K562 (cell line): ENCODE measurements around the gene AHNAK. TPM values are rescaled to one million over a fixed set of nuclear protein-coding genes. Genes with fewer than 3 reads are reported as not detected.

Experiments
- HIVEP1 ChIP-seq: fragments of 250-450 bp; sonication (Bioruptor Pico); IDR thresholded peaks from 2 replicates; pipeline ENCODE4 v1.4.0; 2020; ENCODE audit warnings: mild to moderate bottlenecking
- KLF6 ChIP-seq: fragments of 250-450 bp; sonication (Bioruptor Pico); IDR thresholded peaks from 2 replicates; pipeline ENCODE4 v1.4.0; 2020; ENCODE audit warnings: mild to moderate bottlenecking, moderate library complexity, borderline replicate concordance
- PYGO2 ChIP-seq: fragments of 450-650 bp; IDR thresholded peaks from 2 replicates; pipeline ENCODE4 v1.6.1; 2016; ENCODE audit warnings: mild to moderate bottlenecking, missing genetic modification characterization, moderate library complexity, missing compliant biosample characterization
- SREBF1 ChIP-seq: fragments of 150-350 bp; IDR thresholded peaks from 2 replicates; pipeline ENCODE4 v1.6.1; 2014; ENCODE audit warnings: antibody characterized with exemption, low read depth, low read length, borderline replicate concordance
- SRSF9 ChIP-seq: fragments of 200-400 bp; formaldehyde crosslinking; IDR thresholded peaks from 2 replicates; pipeline ENCODE4 v1.6.1; 2017; ENCODE audit warnings: low read depth, low read length, borderline replicate concordance
- ZNF121 ChIP-seq: sonication (generic); formaldehyde crosslinking; conservative IDR thresholded peaks from 2 replicates; pipeline ENCODE4 v1.8.0; 2022; ENCODE audit warnings: missing genetic modification reagents
- ZNF57 ChIP-seq: fragments of 450-650 bp; formaldehyde crosslinking; IDR thresholded peaks from 2 replicates; pipeline ENCODE4 v1.4.0; 2020; ENCODE audit warnings: mild to moderate bottlenecking, moderate library complexity
- ZNF75A ChIP-seq: fragments of 450-650 bp; formaldehyde crosslinking; IDR thresholded peaks from 2 replicates; pipeline ENCODE4 v1.4.0; 2020; ENCODE audit warnings: mild to moderate bottlenecking
- polyA plus RNA-seq, 8 experiments: library from polyadenylated mRNA; depleted of rRNA in 4 of 8; stranded (reverse) in 5 of 8; unstranded in 3 of 8; fragments of >200 nt; fragmentation: Nextera tagmentation in 2 of 8; fragmentation: Illumina TruSeq in 1 of 8; extraction: Ambion mirVana in 2 of 8; extraction: Trizol in 1 of 8; gene quantifications; 2 replicates each; pipeline versions ENCODE4 v1.2.1 to v1.2.3, GENCODE V29; 2011 to 2014; ENCODE audit warnings: inconsistent platforms in 1 of 8, missing spikeins in 1 of 8
- total RNA-seq, 7 experiments: library from RNA; depleted of rRNA in 6 of 7; stranded (reverse); fragments of >200 nt in 6 of 7; fragmentation: Illumina TruSeq in 2 of 7; extraction: Trizol in 2 of 7; gene quantifications; 2 replicates each; pipeline versions ENCODE4 v1.2.1 to v1.2.3, GENCODE V29; 2011 to 2021; ENCODE audit warnings: low replicate concordance in 1 of 7
- TF ChIP-seq, protein P1 (sequence below): fragments of 200-600 bp; sonication (generic); IDR thresholded peaks from one replicate; pipeline ENCODE4 v1.6.1; 2012; ENCODE audit warnings: mild to moderate bottlenecking, low read depth, low read length, inconsistent platforms
- TF ChIP-seq, protein P2 (sequence below): fragments of 450-650 bp; IDR thresholded peaks from 2 replicates; pipeline ENCODE4 v1.6.1; 2018; ENCODE audit not compliant: partially characterized antibody
- TF ChIP-seq, protein P3 (sequence below): sonication (generic); formaldehyde crosslinking; IDR thresholded peaks from 2 replicates; pipeline ENCODE4 v1.8.1; 2023; ENCODE audit warnings: mild to moderate bottlenecking, missing genetic modification reagents, moderate library complexity

AHNAK gene
- total and polyA plus RNA-seq, 9 of the 15 experiments (the other 6 are each of a cell fraction or from before 2014, with no cell fraction given) = 1.5 to 89.7 (median 45.0) TPM

DNA sequence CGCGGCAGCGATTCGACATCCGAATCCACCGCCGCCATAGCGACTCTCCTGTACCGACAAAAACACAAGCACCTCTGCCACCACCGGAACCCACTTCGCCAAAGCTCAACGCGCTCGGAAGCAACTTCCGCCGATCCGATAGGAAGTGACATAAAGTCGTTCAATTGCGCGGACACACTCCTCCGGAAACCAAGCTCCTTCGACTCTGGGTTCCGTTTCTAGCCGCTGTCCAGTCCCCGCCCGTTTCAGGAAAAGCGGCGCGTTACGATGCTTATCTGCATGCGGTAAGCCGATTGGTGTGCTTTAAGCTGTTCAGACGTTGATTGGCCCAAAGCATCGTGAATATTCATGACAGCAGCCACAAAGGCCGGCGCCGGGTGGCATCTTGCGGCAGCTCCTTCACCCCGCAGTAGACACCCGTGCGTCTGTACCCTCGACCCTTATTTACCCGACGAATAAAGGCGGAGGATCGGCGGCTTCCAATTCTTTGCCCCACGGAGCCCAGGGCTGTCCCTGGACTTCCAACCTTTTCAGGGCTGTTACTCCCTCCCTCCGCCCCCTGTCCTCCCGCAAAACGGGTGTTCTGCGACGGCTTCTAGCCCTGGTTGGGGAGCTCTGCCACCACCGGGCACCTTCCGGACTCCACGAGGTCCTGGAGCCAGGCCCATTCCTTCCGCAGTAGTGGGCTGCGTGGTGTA, 45.0 kb upstream of the AHNAK start, which contains the start of gene TUT1 (continued):
- TF ChIP-seq, protein P1, sequence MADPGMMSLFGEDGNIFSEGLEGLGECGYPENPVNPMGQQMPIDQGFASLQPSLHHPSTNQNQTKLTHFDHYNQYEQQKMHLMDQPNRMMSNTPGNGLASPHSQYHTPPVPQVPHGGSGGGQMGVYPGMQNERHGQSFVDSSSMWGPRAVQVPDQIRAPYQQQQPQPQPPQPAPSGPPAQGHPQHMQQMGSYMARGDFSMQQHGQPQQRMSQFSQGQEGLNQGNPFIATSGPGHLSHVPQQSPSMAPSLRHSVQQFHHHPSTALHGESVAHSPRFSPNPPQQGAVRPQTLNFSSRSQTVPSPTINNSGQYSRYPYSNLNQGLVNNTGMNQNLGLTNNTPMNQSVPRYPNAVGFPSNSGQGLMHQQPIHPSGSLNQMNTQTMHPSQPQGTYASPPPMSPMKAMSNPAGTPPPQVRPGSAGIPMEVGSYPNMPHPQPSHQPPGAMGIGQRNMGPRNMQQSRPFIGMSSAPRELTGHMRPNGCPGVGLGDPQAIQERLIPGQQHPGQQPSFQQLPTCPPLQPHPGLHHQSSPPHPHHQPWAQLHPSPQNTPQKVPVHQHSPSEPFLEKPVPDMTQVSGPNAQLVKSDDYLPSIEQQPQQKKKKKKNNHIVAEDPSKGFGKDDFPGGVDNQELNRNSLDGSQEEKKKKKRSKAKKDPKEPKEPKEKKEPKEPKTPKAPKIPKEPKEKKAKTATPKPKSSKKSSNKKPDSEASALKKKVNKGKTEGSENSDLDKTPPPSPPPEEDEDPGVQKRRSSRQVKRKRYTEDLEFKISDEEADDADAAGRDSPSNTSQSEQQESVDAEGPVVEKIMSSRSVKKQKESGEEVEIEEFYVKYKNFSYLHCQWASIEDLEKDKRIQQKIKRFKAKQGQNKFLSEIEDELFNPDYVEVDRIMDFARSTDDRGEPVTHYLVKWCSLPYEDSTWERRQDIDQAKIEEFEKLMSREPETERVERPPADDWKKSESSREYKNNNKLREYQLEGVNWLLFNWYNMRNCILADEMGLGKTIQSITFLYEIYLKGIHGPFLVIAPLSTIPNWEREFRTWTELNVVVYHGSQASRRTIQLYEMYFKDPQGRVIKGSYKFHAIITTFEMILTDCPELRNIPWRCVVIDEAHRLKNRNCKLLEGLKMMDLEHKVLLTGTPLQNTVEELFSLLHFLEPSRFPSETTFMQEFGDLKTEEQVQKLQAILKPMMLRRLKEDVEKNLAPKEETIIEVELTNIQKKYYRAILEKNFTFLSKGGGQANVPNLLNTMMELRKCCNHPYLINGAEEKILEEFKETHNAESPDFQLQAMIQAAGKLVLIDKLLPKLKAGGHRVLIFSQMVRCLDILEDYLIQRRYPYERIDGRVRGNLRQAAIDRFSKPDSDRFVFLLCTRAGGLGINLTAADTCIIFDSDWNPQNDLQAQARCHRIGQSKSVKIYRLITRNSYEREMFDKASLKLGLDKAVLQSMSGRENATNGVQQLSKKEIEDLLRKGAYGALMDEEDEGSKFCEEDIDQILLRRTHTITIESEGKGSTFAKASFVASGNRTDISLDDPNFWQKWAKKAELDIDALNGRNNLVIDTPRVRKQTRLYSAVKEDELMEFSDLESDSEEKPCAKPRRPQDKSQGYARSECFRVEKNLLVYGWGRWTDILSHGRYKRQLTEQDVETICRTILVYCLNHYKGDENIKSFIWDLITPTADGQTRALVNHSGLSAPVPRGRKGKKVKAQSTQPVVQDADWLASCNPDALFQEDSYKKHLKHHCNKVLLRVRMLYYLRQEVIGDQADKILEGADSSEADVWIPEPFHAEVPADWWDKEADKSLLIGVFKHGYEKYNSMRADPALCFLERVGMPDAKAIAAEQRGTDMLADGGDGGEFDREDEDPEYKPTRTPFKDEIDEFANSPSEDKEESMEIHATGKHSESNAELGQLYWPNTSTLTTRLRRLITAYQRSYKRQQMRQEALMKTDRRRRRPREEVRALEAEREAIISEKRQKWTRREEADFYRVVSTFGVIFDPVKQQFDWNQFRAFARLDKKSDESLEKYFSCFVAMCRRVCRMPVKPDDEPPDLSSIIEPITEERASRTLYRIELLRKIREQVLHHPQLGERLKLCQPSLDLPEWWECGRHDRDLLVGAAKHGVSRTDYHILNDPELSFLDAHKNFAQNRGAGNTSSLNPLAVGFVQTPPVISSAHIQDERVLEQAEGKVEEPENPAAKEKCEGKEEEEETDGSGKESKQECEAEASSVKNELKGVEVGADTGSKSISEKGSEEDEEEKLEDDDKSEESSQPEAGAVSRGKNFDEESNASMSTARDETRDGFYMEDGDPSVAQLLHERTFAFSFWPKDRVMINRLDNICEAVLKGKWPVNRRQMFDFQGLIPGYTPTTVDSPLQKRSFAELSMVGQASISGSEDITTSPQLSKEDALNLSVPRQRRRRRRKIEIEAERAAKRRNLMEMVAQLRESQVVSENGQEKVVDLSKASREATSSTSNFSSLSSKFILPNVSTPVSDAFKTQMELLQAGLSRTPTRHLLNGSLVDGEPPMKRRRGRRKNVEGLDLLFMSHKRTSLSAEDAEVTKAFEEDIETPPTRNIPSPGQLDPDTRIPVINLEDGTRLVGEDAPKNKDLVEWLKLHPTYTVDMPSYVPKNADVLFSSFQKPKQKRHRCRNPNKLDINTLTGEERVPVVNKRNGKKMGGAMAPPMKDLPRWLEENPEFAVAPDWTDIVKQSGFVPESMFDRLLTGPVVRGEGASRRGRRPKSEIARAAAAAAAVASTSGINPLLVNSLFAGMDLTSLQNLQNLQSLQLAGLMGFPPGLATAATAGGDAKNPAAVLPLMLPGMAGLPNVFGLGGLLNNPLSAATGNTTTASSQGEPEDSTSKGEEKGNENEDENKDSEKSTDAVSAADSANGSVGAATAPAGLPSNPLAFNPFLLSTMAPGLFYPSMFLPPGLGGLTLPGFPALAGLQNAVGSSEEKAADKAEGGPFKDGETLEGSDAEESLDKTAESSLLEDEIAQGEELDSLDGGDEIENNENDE = no peak
- TF ChIP-seq ZNF75A (CRISPR knock-in tag) (no peak), SREBF1 (peak; percentile 80; the same call in 1 of the 2 replicates), SRSF9 (no peak), PYGO2 (no peak), ZNF121 (CRISPR knock-in tag) (no peak), HIVEP1 (CRISPR knock-in tag) (no peak), ZNF57 (CRISPR knock-in tag) (no peak), KLF6 (CRISPR knock-in tag) (no peak)
- TF ChIP-seq, protein P2, sequence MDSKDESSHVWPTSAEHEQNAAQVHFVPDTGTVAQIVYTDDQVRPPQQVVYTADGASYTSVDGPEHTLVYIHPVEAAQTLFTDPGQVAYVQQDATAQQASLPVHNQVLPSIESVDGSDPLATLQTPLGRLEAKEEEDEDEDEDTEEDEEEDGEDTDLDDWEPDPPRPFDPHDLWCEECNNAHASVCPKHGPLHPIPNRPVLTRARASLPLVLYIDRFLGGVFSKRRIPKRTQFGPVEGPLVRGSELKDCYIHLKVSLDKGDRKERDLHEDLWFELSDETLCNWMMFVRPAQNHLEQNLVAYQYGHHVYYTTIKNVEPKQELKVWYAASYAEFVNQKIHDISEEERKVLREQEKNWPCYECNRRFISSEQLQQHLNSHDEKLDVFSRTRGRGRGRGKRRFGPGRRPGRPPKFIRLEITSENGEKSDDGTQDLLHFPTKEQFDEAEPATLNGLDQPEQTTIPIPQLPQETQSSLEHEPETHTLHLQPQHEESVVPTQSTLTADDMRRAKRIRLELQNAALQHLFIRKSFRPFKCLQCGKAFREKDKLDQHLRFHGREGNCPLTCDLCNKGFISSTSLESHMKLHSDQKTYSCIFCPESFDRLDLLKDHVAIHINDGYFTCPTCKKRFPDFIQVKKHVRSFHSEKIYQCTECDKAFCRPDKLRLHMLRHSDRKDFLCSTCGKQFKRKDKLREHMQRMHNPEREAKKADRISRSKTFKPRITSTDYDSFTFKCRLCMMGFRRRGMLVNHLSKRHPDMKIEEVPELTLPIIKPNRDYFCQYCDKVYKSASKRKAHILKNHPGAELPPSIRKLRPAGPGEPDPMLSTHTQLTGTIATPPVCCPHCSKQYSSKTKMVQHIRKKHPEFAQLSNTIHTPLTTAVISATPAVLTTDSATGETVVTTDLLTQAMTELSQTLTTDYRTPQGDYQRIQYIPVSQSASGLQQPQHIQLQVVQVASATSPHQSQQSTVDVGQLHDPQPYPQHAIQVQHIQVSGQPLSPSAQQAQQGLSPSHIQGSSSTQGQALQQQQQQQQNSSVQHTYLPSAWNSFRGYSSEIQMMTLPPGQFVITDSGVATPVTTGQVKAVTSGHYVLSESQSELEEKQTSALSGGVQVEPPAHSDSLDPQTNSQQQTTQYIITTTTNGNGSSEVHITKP = peak; percentile 60
- TF ChIP-seq, protein P3, sequence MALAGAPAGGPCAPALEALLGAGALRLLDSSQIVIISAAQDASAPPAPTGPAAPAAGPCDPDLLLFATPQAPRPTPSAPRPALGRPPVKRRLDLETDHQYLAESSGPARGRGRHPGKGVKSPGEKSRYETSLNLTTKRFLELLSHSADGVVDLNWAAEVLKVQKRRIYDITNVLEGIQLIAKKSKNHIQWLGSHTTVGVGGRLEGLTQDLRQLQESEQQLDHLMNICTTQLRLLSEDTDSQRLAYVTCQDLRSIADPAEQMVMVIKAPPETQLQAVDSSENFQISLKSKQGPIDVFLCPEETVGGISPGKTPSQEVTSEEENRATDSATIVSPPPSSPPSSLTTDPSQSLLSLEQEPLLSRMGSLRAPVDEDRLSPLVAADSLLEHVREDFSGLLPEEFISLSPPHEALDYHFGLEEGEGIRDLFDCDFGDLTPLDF (CRISPR knock-in tag) = peak; percentile 86
